Naive thymus-derived CD8-positive, alpha-beta T cell (primary cell): ENCODE measurements around the gene DNAAF5. TPM values are rescaled to one million over a fixed set of nuclear protein-coding genes. Genes with fewer than 3 reads are reported as not detected.
"Not testable (repeated sequence)": the region's sequence is repeated elsewhere in the genome, so short reads cannot be mapped to it uniquely, and the experiment has no call there.

Source experiments
- ATAC-seq, 2 donors: fragments of 150-1000 bp; cut with Tn5 transposase in 1 of 2; sonication (Bioruptor Pico), chemical (Tn5 transposase) in 1 of 2; 1 replicate in 1 of 2; 2 replicates in 1 of 2; pipeline ENCODE4 v1.10.0; 2021; ENCODE audit warnings: mild to moderate bottlenecking in 2 of 2, moderate library complexity in 2 of 2
- POLR2A ChIA-PET: fragments of 350-600 bp; sonication (Branson Sonifier 250); formaldehyde crosslinking; loops from one replicate; lab custom pipeline; 2021; ENCODE audit warnings: antibody characterized with exemption; lab: Charles Lee
- DNase-seq, 10 donors: peaks; one replicate each; pipeline versions ENCODE4 v3.0.0 to v3.0.0-alpha.2; 2020 to 2022
- H3K27ac Mint-ChIP-seq, 10 donors: one replicate each; pipeline ENCODE4 v1.8.0; 2020 to 2022; ENCODE audit warnings: mild to moderate bottlenecking in 10 of 10, mixed read lengths in 10 of 10, moderate library complexity in 4 of 10, inconsistent platforms in 1 of 10
- H3K27me3 Mint-ChIP-seq, 5 donors: one replicate each; pipeline ENCODE4 v1.8.0; 2021 to 2022; ENCODE audit warnings: mixed read lengths in 5 of 5
- H3K36me3 Mint-ChIP-seq, 3 donors: one replicate each; pipeline ENCODE4 v1.8.0; 2020 to 2022; ENCODE audit warnings: mixed read lengths in 3 of 3, mild to moderate bottlenecking in 2 of 3, inconsistent platforms in 1 of 3
- H3K4me1 Mint-ChIP-seq, 4 donors: one replicate each; pipeline ENCODE4 v1.8.0; 2021 to 2022; ENCODE audit warnings: mixed read lengths in 4 of 4
- H3K4me3 Mint-ChIP-seq, 10 donors: one replicate each; pipeline ENCODE4 v1.8.0; 2020 to 2022; ENCODE audit warnings: mild to moderate bottlenecking in 10 of 10, mixed read lengths in 10 of 10, moderate library complexity in 6 of 10, inconsistent platforms in 1 of 10
- H3K9me3 Mint-ChIP-seq, 9 donors: one replicate each; pipeline ENCODE4 v1.8.0; 2020 to 2022; ENCODE audit warnings: mixed read lengths in 9 of 9, mild to moderate bottlenecking in 3 of 9, inconsistent platforms in 1 of 9, moderate library complexity in 1 of 9
- polyA plus RNA-seq, 3 donors: library from polyadenylated mRNA; unstranded; fragments of 300-500 nt; fragmentation: Illumina TruSeq; gene quantifications; one replicate each; pipeline ENCODE4 v1.2.3, GENCODE V29; 2021
- total RNA-seq, 8 experiments: library from RNA in 2 of 8; stranded (reverse) in 2 of 8; gene quantifications; one replicate each; pipeline ENCODE4 v1.2.3 and lab custom pipeline; 2021 to 2026

The DNAAF5 gene
- total and polyA plus RNA-seq, 5 experiments from 2014 or later = 2.8 to 16.3 (median 4.6) TPM

DNA sequence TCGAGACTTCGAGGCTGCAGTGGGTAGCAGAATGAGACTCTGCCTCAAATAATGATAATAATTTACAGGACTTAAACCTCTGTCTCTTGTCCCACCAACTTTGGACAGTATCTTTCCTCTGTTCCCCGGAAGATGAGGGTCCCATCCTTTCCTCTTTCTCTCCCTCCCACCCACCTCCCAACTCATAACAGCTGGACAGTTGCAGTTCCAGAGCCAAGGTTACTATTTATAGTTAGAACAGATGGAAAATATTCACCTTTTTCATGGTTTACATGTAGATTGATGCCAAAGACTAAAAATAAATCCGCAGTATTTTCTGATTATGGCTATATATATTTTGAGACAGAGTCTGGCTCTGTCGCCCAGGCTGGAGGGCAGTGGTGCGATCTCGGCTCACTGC is 74.2 kb downstream of the DNAAF5 start:
- Mint-ChIP-seq H3K27ac (no peak overlapping the region), H3K9me3 (peaks cover 0 to 2% (median 0%) of the 10 kb centered on the region in 9 donors), H3K4me1 (peaks cover 0 to 1% (median 0%) of the 10 kb centered on the region in 4 donors), H3K36me3 (peaks cover 0 to 3% (median 0%) of the 10 kb centered on the region in 3 donors), H3K4me3 (no peak overlapping the region), H3K27me3 (peaks cover 0 to 5% (median 0%) of the 10 kb centered on the region in 5 donors)
- DNase-seq = no peak
- POLR2A ChIA-PET = interaction anchor here (0.7 kb wide), 1 partner anchor 410 kb away, joined by 3 read pairs; no protein-coding TSS in a partner anchor
- no peak for ATAC-seq

DNA sequence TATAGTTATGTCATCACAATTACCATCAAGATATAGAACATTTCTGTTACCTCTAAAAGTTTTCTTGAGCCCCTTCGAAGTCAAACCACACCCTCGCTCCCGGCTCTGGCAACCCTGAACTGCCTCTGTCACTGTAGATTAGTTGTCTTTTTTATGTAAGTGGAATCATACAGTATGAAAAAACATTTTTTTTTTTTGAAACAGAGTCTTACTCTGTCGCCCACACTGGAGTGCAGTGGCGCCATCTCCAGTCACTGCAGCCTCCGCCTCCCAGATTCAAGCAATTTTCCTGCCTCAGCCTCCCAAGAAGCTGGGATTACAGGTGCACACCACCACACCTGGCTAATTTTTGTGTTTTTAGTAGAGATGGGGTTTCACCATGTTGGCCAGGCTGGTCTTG is 74.9 kb downstream of the DNAAF5 start:
- POLR2A ChIA-PET, H3K27ac Mint-ChIP-seq, H3K36me3 Mint-ChIP-seq, H3K4me3 Mint-ChIP-seq, H3K9me3 Mint-ChIP-seq, DNase-seq, H3K4me1 Mint-ChIP-seq, ATAC-seq, H3K27me3 Mint-ChIP-seq: not testable (repeated sequence)

DNA sequence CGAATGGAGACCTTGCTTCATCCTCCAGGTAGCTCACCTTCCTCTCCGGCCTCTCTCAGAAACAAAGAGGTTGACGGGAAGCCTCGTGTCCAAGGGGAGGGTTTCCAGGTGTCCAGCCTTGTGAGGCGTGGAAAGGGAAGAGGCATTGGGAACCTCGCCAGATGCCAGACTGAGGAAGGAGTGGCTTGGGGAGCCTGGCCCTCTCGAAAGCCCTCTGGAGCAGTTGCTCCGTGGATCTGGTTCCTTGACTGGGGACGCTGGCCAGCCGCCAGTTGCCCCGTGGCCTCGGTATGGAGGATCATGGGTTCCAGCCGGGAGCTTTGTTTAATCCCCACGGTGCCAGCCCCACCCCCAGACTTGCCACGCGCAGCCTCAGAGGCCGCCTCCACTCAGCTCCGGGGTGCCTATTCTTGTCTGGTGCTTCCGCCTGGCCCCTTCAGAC is 75.5 kb downstream of the DNAAF5 start:
- no peak overlapping the region for H3K27ac Mint-ChIP-seq
- peaks cover 0 to 2% (median 0%) of the 10 kb centered on the region in 3 donors for H3K36me3 Mint-ChIP-seq
- H3K27me3 Mint-ChIP-seq = peaks cover 0 to 5% (median 0%) of the 10 kb centered on the region in 5 donors
- H3K4me3 Mint-ChIP-seq = no peak overlapping the region
- ATAC-seq (no peak), DNase-seq (no peak)
- peaks cover 0 to 1% (median 0%) of the 10 kb centered on the region in 4 donors for H3K4me1 Mint-ChIP-seq
- POLR2A ChIA-PET = no interaction called here
- H3K9me3 Mint-ChIP-seq = peaks cover 0 to 2% (median 0%) of the 10 kb centered on the region in 9 donors

DNA sequence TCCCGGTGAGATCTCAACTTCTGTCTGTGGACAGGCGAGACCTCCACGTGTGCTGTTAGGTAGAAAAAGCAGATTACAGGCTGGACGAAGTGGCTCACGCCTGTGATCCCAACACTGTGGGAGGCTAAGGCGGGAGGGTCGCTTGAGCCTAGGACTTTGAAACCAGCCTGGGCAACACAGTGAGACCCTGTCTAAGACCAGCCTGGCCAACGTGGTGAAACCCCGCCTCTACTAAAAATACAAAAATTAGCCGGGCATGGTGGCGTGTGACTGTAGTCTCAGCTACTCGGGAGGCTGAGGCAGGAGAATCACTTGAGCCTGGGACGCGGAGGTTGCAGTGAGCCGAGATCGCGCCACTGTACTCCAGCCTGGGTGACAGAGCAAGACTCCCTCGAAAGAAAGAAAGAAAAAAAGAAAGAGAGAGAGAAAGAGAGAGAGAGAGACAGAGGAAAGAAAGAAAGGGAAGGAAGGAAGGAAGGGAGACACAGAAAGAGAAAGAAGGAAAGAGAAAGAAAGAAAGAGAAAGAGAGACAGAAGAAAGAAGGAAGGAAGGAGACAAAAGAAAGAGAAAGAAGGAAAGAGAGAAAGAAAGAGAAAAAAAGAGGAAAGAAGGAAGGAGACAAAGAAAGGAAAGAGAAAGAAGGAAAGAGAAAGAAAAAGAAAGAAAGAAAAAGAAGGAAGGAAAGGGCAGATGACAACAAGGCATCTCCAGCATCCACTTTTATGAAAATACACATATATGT is 76.2 kb downstream of the DNAAF5 start:
- Mint-ChIP-seq H3K4me1 (no peaks in the 10 kb centered on the region), H3K27me3 (peaks cover 0 to 5% (median 0%) of the 10 kb centered on the region in 5 donors), H3K36me3 (no peaks in the 10 kb centered on the region), H3K9me3 (peaks cover 0 to 2% (median 0%) of the 10 kb centered on the region in 9 donors), H3K4me3 (no peak overlapping the region), H3K27ac (peak overlapping the region in 1 of 10 donors; percentile 40)
- ATAC-seq (no peak), DNase-seq (no peak)
- POLR2A ChIA-PET = no interaction called here

DNA sequence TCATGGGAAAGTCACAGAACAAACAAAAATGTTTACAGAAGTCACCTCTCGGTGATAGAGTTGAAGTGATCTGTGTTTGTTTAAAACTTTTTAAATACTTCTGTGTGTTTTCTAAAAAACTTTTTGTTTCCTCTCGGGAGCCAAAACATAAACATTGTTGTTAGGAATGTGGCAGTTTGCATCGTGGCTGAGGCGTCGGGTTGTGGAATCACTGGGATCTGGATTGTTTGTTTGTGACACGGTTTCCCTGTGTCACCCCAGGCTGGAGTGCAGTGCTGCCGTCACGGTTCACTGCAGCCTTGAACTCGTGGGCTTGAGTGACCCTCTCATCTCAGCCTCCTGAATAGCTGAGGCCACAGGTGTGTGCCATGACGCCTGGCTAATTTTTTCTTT is 76.7 kb downstream of the DNAAF5 start:
- H3K4me3 Mint-ChIP-seq = no peak overlapping the region
- POLR2A ChIA-PET = no interaction called here
- DNase-seq (no peak), ATAC-seq (no peak)
- no peaks in the 10 kb centered on the region for H3K36me3 Mint-ChIP-seq
- peaks cover 0 to 5% (median 0%) of the 10 kb centered on the region in 9 donors for H3K9me3 Mint-ChIP-seq
- H3K27me3 Mint-ChIP-seq = peaks cover 0 to 5% (median 0%) of the 10 kb centered on the region in 5 donors
- H3K4me1 Mint-ChIP-seq = no peaks in the 10 kb centered on the region
- peak overlapping the region in 1 of 10 donors; percentile 40 for H3K27ac Mint-ChIP-seq

DNA sequence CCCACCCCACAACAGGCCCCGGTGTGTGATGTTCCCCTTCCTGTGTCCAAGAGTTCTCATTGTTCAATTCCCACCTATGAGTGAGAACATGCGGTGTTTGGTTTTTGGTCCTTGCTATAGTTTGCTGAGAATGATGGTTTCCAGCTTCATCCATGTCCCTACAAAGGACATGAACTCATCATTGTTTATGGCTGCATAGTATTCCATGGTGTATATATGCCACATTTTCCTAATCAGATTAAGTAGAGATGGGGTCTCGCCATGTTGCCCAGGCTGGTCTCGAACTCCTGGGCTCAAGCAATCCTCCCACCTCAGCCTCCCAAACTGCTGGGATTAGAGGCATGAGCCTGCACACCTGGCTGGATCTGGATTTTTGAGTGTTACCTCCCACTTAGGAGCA is 77.3 kb downstream of the DNAAF5 start:
- H3K9me3 Mint-ChIP-seq, H3K36me3 Mint-ChIP-seq, H3K4me3 Mint-ChIP-seq, H3K27ac Mint-ChIP-seq, H3K27me3 Mint-ChIP-seq, ATAC-seq, DNase-seq, H3K4me1 Mint-ChIP-seq, POLR2A ChIA-PET: not testable (repeated sequence)

DNA sequence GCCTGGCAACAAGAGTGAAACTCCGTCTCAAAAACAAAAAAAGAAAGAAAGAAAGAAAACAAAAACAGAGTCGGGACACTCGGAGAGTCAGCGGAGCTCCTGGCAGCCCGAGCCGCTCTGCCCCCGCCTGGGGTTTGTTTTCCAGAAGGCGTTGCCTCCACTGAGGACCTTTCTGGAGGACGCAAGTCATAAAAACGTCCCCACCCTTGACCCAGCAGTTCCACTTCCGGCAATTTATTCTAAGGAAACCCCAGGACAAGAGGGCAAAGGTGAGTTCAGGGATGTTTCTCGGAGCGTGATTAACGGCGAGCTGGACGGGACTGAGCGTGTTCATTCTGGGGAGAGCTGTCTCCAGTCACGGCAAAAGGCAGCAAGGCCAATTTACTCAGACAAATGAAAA is 78.8 kb downstream of the DNAAF5 start:
- POLR2A ChIA-PET = interaction anchor here (0.7 to 1.3 kb wide), 2 partner anchors 12 to 93 kb away, joined by 3 read pairs; no protein-coding TSS in a partner anchor
- H3K4me3 Mint-ChIP-seq = no peak overlapping the region
- no peak overlapping the region for H3K27ac Mint-ChIP-seq
- no peaks in the 10 kb centered on the region for H3K4me1 Mint-ChIP-seq
- peaks cover 0 to 5% (median 0%) of the 10 kb centered on the region in 9 donors for H3K9me3 Mint-ChIP-seq
- ATAC-seq = no peak
- H3K36me3 Mint-ChIP-seq = no peaks in the 10 kb centered on the region
- no peak for DNase-seq
- peaks cover 0 to 5% (median 0%) of the 10 kb centered on the region in 5 donors for H3K27me3 Mint-ChIP-seq

DNA sequence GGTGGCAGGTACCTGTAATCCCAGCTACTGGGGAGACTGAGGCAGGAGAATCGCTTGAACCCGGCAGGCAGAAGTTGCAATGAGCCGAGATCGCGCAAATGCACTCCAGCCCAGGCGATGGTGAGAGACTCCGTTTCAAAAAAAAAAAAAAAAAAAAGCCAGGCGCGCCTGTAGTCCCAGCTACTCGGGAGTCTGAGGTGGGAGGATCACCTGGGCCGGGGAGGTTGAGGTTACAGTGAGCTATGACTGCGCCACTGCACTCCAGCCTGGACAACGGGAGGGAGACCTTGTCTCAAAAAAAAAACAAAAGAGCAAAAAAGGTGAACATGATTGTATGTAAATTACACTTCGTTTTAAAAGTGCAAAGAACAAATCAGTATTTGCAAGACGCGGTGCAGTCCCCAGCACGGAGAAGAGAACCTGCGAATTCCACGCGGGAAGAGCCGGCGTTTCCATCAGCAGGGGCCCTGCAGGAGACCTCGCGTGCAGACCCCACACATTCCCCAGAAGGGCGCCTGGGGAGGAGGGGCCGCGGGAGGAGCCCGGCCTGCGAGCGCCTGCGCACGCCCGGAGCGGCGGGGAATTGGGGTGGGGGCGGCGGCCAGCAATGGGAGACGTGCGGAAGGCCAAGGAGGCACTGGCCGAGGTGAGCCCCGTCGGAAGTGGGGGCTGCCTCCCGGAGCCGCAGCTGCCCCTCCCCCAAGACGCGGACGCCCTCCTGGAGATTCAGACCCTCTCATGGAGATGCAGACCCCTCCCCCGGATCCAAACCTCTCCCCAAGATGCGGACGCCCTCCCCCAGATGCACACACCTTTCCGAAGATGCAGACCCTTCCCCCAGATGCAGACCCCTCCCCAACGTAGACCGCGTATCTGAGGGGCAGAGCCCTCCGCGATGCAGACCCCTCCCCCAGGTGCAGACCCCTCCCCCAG is 89.1 kb downstream of the DNAAF5 start:
- Mint-ChIP-seq H3K9me3 (no peaks in the 10 kb centered on the region), H3K36me3 (peaks cover 0 to 7% (median 0%) of the 10 kb centered on the region in 3 donors), H3K27ac (peak overlapping the region; percentile 5 to 84 (median 42)), H3K4me1 (peaks cover 36 to 59% (median 56%) of the 10 kb centered on the region in 4 donors), H3K27me3 (peaks cover 0 to 5% (median 0%) of the 10 kb centered on the region in 5 donors), H3K4me3 (peak overlapping the region; percentile 65 to 89 (median 88))
- ATAC-seq (no peak), DNase-seq (peak in 5 of 10 donors; percentile 17 to 69 (median 24))
- POLR2A ChIA-PET = interaction anchor here (0.6 to 2.0 kb wide), 5 partner anchors 16 to 246 kb away, joined by 3 to 21 read pairs (median 3); partner anchors contain the start of genes GET4 and SUN1

DNA sequence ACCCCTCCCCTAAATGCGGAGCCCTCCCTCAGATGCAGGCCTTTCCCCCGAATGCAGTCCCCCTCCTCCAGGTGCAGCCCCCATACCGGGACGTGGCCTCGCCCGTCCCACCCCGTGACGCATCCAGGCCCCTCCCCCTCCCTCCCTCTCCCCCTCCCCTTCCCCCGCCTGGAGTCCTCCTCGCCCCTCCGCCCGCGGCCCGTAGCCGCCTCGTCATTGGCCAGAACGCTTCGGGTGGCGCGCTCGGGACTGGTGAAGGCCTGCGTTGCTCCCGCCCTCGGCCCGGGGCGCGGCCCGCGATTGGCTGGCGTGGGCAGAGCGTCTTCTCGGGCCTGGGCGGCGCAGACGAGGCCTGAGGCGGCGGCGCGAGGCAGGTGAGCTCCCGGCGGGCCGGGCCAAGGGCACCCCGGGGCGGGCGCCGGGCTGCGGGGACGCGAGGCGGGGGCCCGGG is 89.8 kb downstream of the DNAAF5 start:
- ATAC-seq = peak; percentile 92 to 95
- H3K4me3 Mint-ChIP-seq = peak overlapping the region; percentile 22 to 88 (median 71)
- no peaks in the 10 kb centered on the region for H3K9me3 Mint-ChIP-seq
- H3K4me1 Mint-ChIP-seq = peaks cover 39 to 67% (median 62%) of the 10 kb centered on the region in 4 donors
- H3K27ac Mint-ChIP-seq = peak overlapping the region in 3 of 10 donors; percentile 7 to 84 (median 51)
- H3K36me3 Mint-ChIP-seq = peaks cover 0 to 9% (median 2%) of the 10 kb centered on the region in 3 donors
- DNase-seq = peak; percentile 91 to 98 (median 96)
- POLR2A ChIA-PET = interaction anchor here (1.0 to 2.0 kb wide), 4 partner anchors 15 to 159 kb away, joined by 3 to 21 read pairs (median 10); partner anchors contain the start of genes COX19, GET4 and SUN1
- H3K27me3 Mint-ChIP-seq = peaks cover 0 to 5% (median 0%) of the 10 kb centered on the region in 5 donors

DNA sequence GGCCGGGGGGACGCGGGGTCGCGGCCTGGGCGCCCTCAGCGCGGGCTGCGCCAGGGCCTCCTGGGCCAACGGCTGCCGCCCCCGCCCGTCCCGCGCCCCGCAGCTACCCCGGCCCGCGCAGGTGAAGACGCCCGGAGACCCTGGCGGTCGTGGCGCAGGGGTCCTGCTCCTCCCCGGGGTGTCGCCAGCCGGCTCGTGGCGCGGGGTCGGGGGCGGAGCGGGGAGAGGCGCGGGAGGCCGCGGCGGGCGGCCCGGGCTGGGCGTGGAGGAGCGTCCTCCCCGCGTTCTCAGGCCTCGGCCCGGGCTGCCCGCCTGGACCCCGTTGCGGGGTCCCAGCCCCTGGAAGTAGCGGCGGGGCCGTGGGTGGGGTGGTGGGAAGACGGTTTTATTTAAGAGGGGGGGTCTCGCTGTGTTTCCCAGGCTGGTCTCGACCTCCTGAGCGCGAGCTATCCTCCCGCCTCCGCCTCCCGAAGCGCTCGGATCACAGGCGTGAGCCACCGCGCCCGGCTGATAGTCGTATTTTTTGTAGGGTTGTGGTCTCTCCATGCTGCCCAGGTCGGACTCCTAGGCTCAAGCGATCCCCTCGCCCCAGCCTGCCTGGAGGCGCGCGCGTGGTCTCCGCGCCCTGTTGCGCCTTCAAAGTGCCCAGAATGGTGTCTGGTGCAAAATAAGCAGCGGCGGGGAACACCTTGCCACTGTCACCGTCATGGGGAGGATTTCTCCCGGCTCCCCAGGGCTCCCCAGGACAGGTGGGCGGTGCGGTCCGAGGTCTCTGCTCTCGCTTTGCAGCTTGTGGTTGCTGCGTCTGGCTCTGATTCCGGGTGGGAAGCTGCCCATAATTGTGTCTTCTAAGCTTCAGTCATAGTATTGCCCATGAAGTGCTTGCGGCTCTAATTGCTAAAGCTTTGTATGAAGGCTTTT is 90.5 kb downstream of the DNAAF5 start:
- H3K27me3 Mint-ChIP-seq = peaks cover 0 to 5% (median 0%) of the 10 kb centered on the region in 5 donors
- POLR2A ChIA-PET = interaction anchor here (0.6 to 2.0 kb wide), 6 partner anchors 11 to 216 kb away, joined by 3 to 21 read pairs (median 4); partner anchors contain the start of genes COX19, GET4 and SUN1
- H3K9me3 Mint-ChIP-seq = no peaks in the 10 kb centered on the region
- peaks cover 0 to 11% (median 2%) of the 10 kb centered on the region in 3 donors for H3K36me3 Mint-ChIP-seq
- peak overlapping the region; percentile 78 to 97 (median 94) for H3K27ac Mint-ChIP-seq
- H3K4me1 Mint-ChIP-seq = peaks cover 37 to 69% (median 65%) of the 10 kb centered on the region in 4 donors
- H3K4me3 Mint-ChIP-seq = peak overlapping the region; percentile 65 to 96 (median 92)
- DNase-seq = peak in 6 of 10 donors; percentile 17 to 39 (median 28)
- ATAC-seq = peak in 1 of 2 donors; percentile 3
